ENCODE data around the gene PLPP4.

DNA sequence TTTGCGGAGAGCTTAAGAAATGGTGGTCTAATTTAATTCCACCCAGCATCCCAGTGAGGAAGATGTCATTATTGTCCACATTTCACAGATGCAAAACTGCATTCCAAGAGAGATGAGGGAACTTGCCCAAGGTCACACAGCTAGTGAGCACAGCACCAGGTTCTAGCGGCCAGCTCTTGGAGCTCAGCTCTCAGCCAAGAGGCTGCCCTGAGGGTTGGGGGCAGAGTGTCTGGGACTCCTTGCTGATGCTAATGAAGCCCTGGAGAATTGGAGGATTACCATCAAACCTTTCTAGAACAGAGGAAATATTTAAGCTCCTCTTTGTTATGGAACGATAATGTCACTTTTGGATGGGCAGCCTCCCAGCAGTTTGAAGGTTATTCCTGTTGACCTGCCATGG is 48.0 kb downstream of the PLPP4 start:
- TF ChIP-seq TAF1 (IDR thresholded peaks at IDR 0.05; ENCODE audit: low read depth, low read length) (no peak), POLR2AphosphoS5 (IDR thresholded peaks at IDR 0.05; ENCODE audit: low read depth, low read length) (no peak), POU2F2 (IDR thresholded peaks at IDR 0.05; ENCODE audit: low read depth, low read length) (no peak), POLR2A (IDR thresholded peaks at IDR 0.05; ENCODE audit: low read depth, low read length) (no peak), PAX5 (IDR thresholded peaks at IDR 0.05; ENCODE audit: insufficient read depth, low read length, severe bottlenecking) (no peak)
